Lung (tissue), 12 donors: ENCODE data around the gene CDH13. TPM values are rescaled to one million over a fixed set of nuclear protein-coding genes. Genes with fewer than 3 reads are reported as not detected.

Source experiments
- ATAC-seq: fragments of 200-7000 bp; cut with Tn5 transposase; one replicate; pipeline ENCODE4 v1.9.1; 2020; ENCODE audit warnings: moderate number of reproducible peaks; ENCODE audit not compliant: insufficient read depth, low FRiP score
- DNase-seq, 3 donors: peaks; one replicate each; pipeline ENCODE4 v3.0.0-alpha.2; 2013 to 2017
- H3K27ac ChIP-seq, 2 donors: one replicate each; pipeline ENCODE4 v1.5.1; 2013; ENCODE audit warnings: mild to moderate bottlenecking in 2 of 2, moderate library complexity in 2 of 2, control low read depth in 1 of 2, inconsistent platforms in 1 of 2, low read depth in 1 of 2, low read length in 1 of 2
- H3K27me3 ChIP-seq, 3 donors: one replicate each; pipeline ENCODE4 v1.5.1; 2013; ENCODE audit warnings: low read length in 2 of 3; ENCODE audit not compliant: control insufficient read depth in 3 of 3, insufficient read depth in 3 of 3
- H3K36me3 ChIP-seq, 4 donors: one replicate each; pipeline ENCODE4 v1.5.1; 2013; ENCODE audit warnings: low read length in 4 of 4, mild to moderate bottlenecking in 1 of 4, moderate library complexity in 1 of 4; ENCODE audit not compliant: control insufficient read depth in 4 of 4, insufficient read depth in 4 of 4
- H3K4me1 ChIP-seq, 5 donors: one replicate each; pipeline ENCODE4 v1.5.1; 2013; ENCODE audit warnings: low read length in 5 of 5, mild to moderate bottlenecking in 2 of 5, moderate library complexity in 1 of 5; ENCODE audit not compliant: control insufficient read depth in 5 of 5, insufficient read depth in 5 of 5
- H3K4me3 ChIP-seq: one replicate; pipeline ENCODE4 v1.5.1; 2013; ENCODE audit warnings: mild to moderate bottlenecking, control low read depth, moderate library complexity
- H3K9ac ChIP-seq, 2 donors: one replicate each; pipeline ENCODE4 v1.5.1; 2013; ENCODE audit warnings: low read length in 2 of 2, control low read depth in 1 of 2; ENCODE audit not compliant: insufficient read depth in 1 of 2
- H3K9me3 ChIP-seq, 4 donors: one replicate each; pipeline ENCODE4 v1.5.1; 2013; ENCODE audit warnings: low read length in 3 of 4, mild to moderate bottlenecking in 1 of 4, moderate library complexity in 1 of 4; ENCODE audit not compliant: control insufficient read depth in 4 of 4, insufficient read depth in 3 of 4
- CTCF ChIP-seq: IDR thresholded peaks from 2 replicates; pipeline ENCODE4 v1.5.1; 2012; ENCODE audit warnings: mild to moderate bottlenecking; ENCODE audit errors: control extremely low read depth, extremely low read depth
- WGBS, 2 donors: extraction: QIAGEN DNeasy Blood & Tissue Kit; methylation state at CpG; one replicate each; pipeline ENCODE4 v1.1.7; 2013; 5-methylcytosine and 5-hydroxymethylcytosine counted together
- polyA plus RNA-seq, 2 donors: library from polyadenylated mRNA; stranded (reverse); fragments of 200-250 nt; gene quantifications; one replicate each; pipeline ENCODE4 v1.2.1, GENCODE V29; 2013
- total RNA-seq, 2 donors: library from RNA; depleted of rRNA in 1 of 2; stranded (reverse); fragments of >200 nt in 1 of 2; gene quantifications; one replicate each; pipeline ENCODE4 v1.2.1, GENCODE V29; 2014 to 2021
- donor health status: control.
- donor health status: control.
- donor health status: Bipolar disorder and iron deficiency.
- donor health status: healthy.
- donor health status: DM: yes; HTN: yes; CAD: no.

Gene CDH13
- total and polyA plus RNA-seq, 4 donors, result 2.1 to 12.3 (median 7.3) TPM

DNA sequence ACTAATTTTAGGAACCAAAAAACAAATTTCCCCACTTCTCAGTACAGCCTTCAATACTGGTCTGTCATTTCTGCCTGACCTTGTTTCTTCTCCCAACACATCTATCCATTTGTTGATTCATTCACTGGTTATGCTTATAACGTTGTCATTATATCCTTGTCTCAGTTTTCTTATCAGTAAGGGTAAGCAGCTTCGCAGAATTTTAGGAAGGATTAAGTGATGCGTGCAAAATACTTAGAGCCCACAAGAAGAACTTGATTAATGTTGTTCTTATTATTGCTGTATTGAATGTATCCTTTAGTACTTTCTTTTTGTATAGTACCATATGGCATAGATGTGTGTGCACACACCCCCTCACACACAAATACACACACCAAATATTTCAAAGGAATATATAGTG is 777.5 kb downstream of the CDH13 start:
- no peak for TF ChIP-seq CTCF
- H3K27ac ChIP-seq, result no peak overlapping the region
- ATAC-seq (no peak), DNase-seq (no peak)
- peaks cover 0 to 4% (median 0%) of the 10 kb centered on the region in 5 donors for H3K4me1 ChIP-seq
- no peaks in the 10 kb centered on the region for H3K36me3 ChIP-seq
- H3K9me3 ChIP-seq, result no peaks in the 10 kb centered on the region
- H3K27me3 ChIP-seq, result no peaks in the 10 kb centered on the region
- H3K4me3 ChIP-seq, result no peak overlapping the region
- H3K9ac ChIP-seq, result no peak overlapping the region
- WGBS, 2 donors, result 69 to 77% methylated on average over 3 of the region's 3 CpGs

- DNase-seq (no peak), ATAC-seq (no peak)
- Histone ChIP-seq H3K4me3 (no peak overlapping the region), H3K27me3 (no peaks in the 10 kb centered on the region), H3K27ac (no peak overlapping the region), H3K9ac (no peak overlapping the region), H3K9me3 (peaks cover 0 to 2% (median 0%) of the 10 kb centered on the region in 4 donors), H3K4me1 (peaks cover 0 to 2% (median 0%) of the 10 kb centered on the region in 5 donors), H3K36me3 (no peaks in the 10 kb centered on the region)
- no peak for TF ChIP-seq CTCF
- 75 to 86% methylated on average over 5 of the region's 5 CpGs for WGBS, 2 donors
Measured at GRCh38 chr16:83407928-83408327, 781.2 kb downstream of the CDH13 start.

DNA sequence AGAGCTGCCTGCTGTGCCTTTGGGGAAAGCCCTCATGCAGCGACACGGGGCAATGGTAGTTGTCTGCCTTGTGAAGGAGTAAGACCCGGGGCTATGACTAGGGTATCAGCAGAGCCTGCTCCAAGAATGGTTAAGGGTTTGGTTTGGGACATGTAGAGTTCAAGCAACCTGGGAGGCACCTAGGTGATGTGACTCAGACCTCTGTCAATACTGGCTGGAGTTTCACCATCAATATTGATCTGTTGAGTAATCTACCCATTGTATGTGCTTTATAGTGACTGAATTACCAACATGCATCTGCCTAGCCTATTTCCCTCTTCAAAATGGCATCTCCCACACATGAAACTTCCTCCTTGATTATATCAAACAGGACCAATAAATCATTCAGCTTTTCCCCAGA is 782.6 kb downstream of the CDH13 start:
- H3K27ac ChIP-seq, result no peak overlapping the region
- H3K9ac ChIP-seq, result no peak overlapping the region
- no peaks in the 10 kb centered on the region for H3K27me3 ChIP-seq
- H3K36me3 ChIP-seq, result no peaks in the 10 kb centered on the region
- WGBS, 2 donors, result 87 to 95% methylated on average over 3 of the region's 3 CpGs
- H3K4me3 ChIP-seq, result no peak overlapping the region
- peaks cover 0 to 2% (median 0%) of the 10 kb centered on the region in 4 donors for H3K9me3 ChIP-seq
- DNase-seq (no peak), ATAC-seq (no peak)
- no peaks in the 10 kb centered on the region for H3K4me1 ChIP-seq
- TF ChIP-seq CTCF, result no peak

GRCh38 chr16:83418565-83418964 is 791.8 kb downstream of the CDH13 start:
- TF ChIP-seq CTCF, result no peak
- Histone ChIP-seq H3K36me3 (peaks cover 0 to 3% (median 0%) of the 10 kb centered on the region in 4 donors), H3K4me3 (no peak overlapping the region), H3K9me3 (no peaks in the 10 kb centered on the region), H3K9ac (no peak overlapping the region), H3K27ac (no peak overlapping the region), H3K4me1 (no peaks in the 10 kb centered on the region), H3K27me3 (no peaks in the 10 kb centered on the region)
- no peak for DNase-seq
- ATAC-seq, result no peak
- WGBS, 2 donors, result 72 to 94% methylated on average over 1 of the region's 1 CpG
